Activated naive CD4-positive, alpha-beta T cell (primary cell): ENCODE data around the gene NRXN3.
A peak's percentile ranks its signal among the peaks of the same experiment; 100 is the strongest.
"Not testable (repeated sequence)": the region's sequence is repeated elsewhere in the genome, so short reads cannot be mapped to it uniquely, and the experiment has no call there.

Experiments used
- DNase-seq, 4 experiments: peaks; one replicate each; lab custom pipeline; 2025; lab: John Stamatoyannopoulos, UW

Gene NRXN3

GRCh38 chr14:78486621-78487020 lies 316.4 kb downstream of the NRXN3 start:
- DNase-seq, result no peak

GRCh38 chr14:78487573-78487972 lies 317.4 kb downstream of the NRXN3 start:
- not testable (repeated sequence) for DNase-seq

GRCh38 chr14:78488938-78489337 lies 318.8 kb downstream of the NRXN3 start:
- DNase-seq, result no peak

- no peak for DNase-seq
Observed at GRCh38 chr14:78491048-78491447, 320.9 kb downstream of the NRXN3 start.

- DNase-seq, result no peak
Observed at GRCh38 chr14:78498062-78498595, 328.0 kb downstream of the NRXN3 start.

- no peak for DNase-seq
Observed at GRCh38 chr14:78501909-78502308, 331.7 kb downstream of the NRXN3 start.

GRCh38 chr14:78508023-78508422 lies 337.9 kb downstream of the NRXN3 start:
- no peak for DNase-seq

GRCh38 chr14:78509516-78509915 lies 339.3 kb downstream of the NRXN3 start:
- DNase-seq, result no peak

GRCh38 chr14:78512021-78512420 lies 341.8 kb downstream of the NRXN3 start:
- no peak for DNase-seq

GRCh38 chr14:78519863-78520262 lies 349.7 kb downstream of the NRXN3 start:
- DNase-seq, result no peak

- DNase-seq, result no peak
Observed at GRCh38 chr14:78524196-78524595, 354.0 kb downstream of the NRXN3 start.

- no peak for DNase-seq
Observed at GRCh38 chr14:78524766-78525165, 354.6 kb downstream of the NRXN3 start.

- DNase-seq, result no peak
Observed at GRCh38 chr14:78530078-78530477, 359.9 kb downstream of the NRXN3 start.

GRCh38 chr14:78534141-78534540 lies 364.0 kb downstream of the NRXN3 start:
- DNase-seq, result no peak

GRCh38 chr14:78535041-78535440 lies 364.9 kb downstream of the NRXN3 start:
- DNase-seq, result no peak

GRCh38 chr14:78541788-78542187 lies 371.6 kb downstream of the NRXN3 start:
- DNase-seq, result not testable (repeated sequence)

- no peak for DNase-seq
Observed at GRCh38 chr14:78543433-78543832, 373.3 kb downstream of the NRXN3 start.

- no peak for DNase-seq
Observed at GRCh38 chr14:78561074-78561473, 390.9 kb downstream of the NRXN3 start.

GRCh38 chr14:78566026-78566858 lies 396.1 kb downstream of the NRXN3 start:
- DNase-seq, result peak; percentile 1 to 20 (median 1)

GRCh38 chr14:78566859-78567172 lies 396.6 kb downstream of the NRXN3 start:
- DNase-seq, result no peak

- no peak for DNase-seq
Observed at GRCh38 chr14:78567343-78567742, 397.2 kb downstream of the NRXN3 start.

GRCh38 chr14:78573736-78574135 lies 403.6 kb downstream of the NRXN3 start:
- not testable (repeated sequence) for DNase-seq

GRCh38 chr14:78576437-78577166 lies 406.4 kb downstream of the NRXN3 start:
- DNase-seq, result no peak
